Right atrium auricular region (tissue), 2 donors: Measurements from ENCODE around the gene CLK3. TPM values are rescaled to one million over a fixed set of nuclear protein-coding genes. Genes with fewer than 3 reads are reported as not detected.
A peak's percentile ranks its signal among the peaks of the same experiment; 100 is the strongest.
"Not testable (repeated sequence)": the region's sequence is repeated elsewhere in the genome, so short reads cannot be mapped to it uniquely, and the experiment has no call there.

ENCODE experiments used
- DNase-seq: peaks from one replicate; pipeline ENCODE4 v3.0.0-alpha.2; 2019; ENCODE audit warnings: low spot score
- H3K27ac ChIP-seq, 2 donors: fragments of 200-600 bp; sonication (generic); 1 replicate in 1 of 2; 2 replicates in 1 of 2; pipeline ENCODE4 v1.5.1; 2016 to 2019
- H3K27me3 ChIP-seq, 2 donors: fragments of 200-600 bp; sonication (generic); one replicate each; pipeline versions ENCODE4 v1.5.1 to v1.6.0; 2017 to 2019
- H3K36me3 ChIP-seq: fragments of 200-600 bp; sonication (generic); one replicate; pipeline ENCODE4 v1.5.1; 2016
- H3K4me1 ChIP-seq, 2 donors: fragments of 200-600 bp; sonication (generic); one replicate each; pipeline versions ENCODE4 v1.5.1 to v1.6.0; 2017 to 2019
- H3K4me3 ChIP-seq, 2 donors: fragments of 200-600 bp; sonication (generic); 1 replicate in 1 of 2; 2 replicates in 1 of 2; pipeline ENCODE4 v1.5.1; 2017 to 2019; ENCODE audit warnings: mild to moderate bottlenecking in 1 of 2, moderate library complexity in 1 of 2
- H3K9me3 ChIP-seq, 2 donors: fragments of 200-600 bp; sonication (generic); one replicate each; pipeline ENCODE4 v1.5.1; 2019
- CTCF ChIP-seq, 2 donors: fragments of 200-600 bp; sonication (generic); IDR thresholded peaks; one replicate each; pipeline ENCODE4 v1.5.1; 2019; ENCODE audit warnings: antibody characterized with exemption in 2 of 2
- total RNA-seq, 2 donors: library from RNA; depleted of rRNA; stranded (reverse); fragments of >200 nt; gene quantifications; one replicate each; pipeline ENCODE4 v1.1.0, GENCODE V29; 2016

The CLK3 gene
- total RNA-seq, 2 donors from 2014 or later: 52.8 to 59.2 TPM

GRCh38 chr15:74595271-74595670 lies 20.4 kb upstream of the CLK3 start:
- Histone ChIP-seq H3K4me1 (peaks cover 0 to 17% of the 10 kb centered on the region in 2 donors), H3K9me3 (no peaks in the 10 kb centered on the region), H3K36me3 (peaks cover 19% of the 10 kb centered on the region), H3K27ac (no peak overlapping the region), H3K4me3 (no peak overlapping the region), H3K27me3 (no peaks in the 10 kb centered on the region)
- TF ChIP-seq CTCF (IDR thresholded peaks at IDR 0.05): no peak
- no peak for DNase-seq

GRCh38 chr15:74596736-74597135 lies 18.9 kb upstream of the CLK3 start:
- H3K9me3 ChIP-seq, H3K4me3 ChIP-seq, H3K27me3 ChIP-seq, DNase-seq, H3K27ac ChIP-seq: not testable (repeated sequence)
- H3K4me1 ChIP-seq: peaks cover 0 to 17% of the 10 kb centered on the region in 2 donors
- peaks cover 15% of the 10 kb centered on the region for H3K36me3 ChIP-seq

- not testable (repeated sequence) for H3K36me3 ChIP-seq, DNase-seq, H3K9me3 ChIP-seq, H3K27ac ChIP-seq, H3K27me3 ChIP-seq, H3K4me3 ChIP-seq
- H3K4me1 ChIP-seq: peaks cover 0 to 17% of the 10 kb centered on the region in 2 donors
Measured at GRCh38 chr15:74597146-74597705, 18.4 kb upstream of the CLK3 start.

- Histone ChIP-seq H3K4me3 (peak overlapping the region; percentile 51 to 59), H3K27me3 (no peaks in the 10 kb centered on the region), H3K27ac (peak overlapping the region; percentile 83 to 90), H3K9me3 (no peaks in the 10 kb centered on the region), H3K36me3 (peaks cover 3% of the 10 kb centered on the region), H3K4me1 (peaks cover 0 to 17% of the 10 kb centered on the region in 2 donors)
- DNase-seq: peak; percentile 96
- no peak for TF ChIP-seq CTCF (IDR thresholded peaks at IDR 0.05)
Measured at GRCh38 chr15:74598126-74598842, 17.4 kb upstream of the CLK3 start.

- no peaks in the 10 kb centered on the region for H3K9me3 ChIP-seq
- H3K4me1 ChIP-seq: peaks cover 0 to 20% of the 10 kb centered on the region in 2 donors
- TF ChIP-seq CTCF (IDR thresholded peaks at IDR 0.05): no peak
- peak overlapping the region; percentile 51 to 59 for H3K4me3 ChIP-seq
- peak overlapping the region; percentile 83 to 90 for H3K27ac ChIP-seq
- no peaks in the 10 kb centered on the region for H3K27me3 ChIP-seq
- H3K36me3 ChIP-seq: no peaks in the 10 kb centered on the region
- DNase-seq: no peak
Measured at GRCh38 chr15:74599156-74599555, 16.5 kb upstream of the CLK3 start.

GRCh38 chr15:74603026-74603788 lies 12.4 kb upstream of the CLK3 start:
- no peaks in the 10 kb centered on the region for H3K36me3 ChIP-seq
- no peak for DNase-seq
- TF ChIP-seq CTCF (IDR thresholded peaks at IDR 0.05): no peak
- no peak overlapping the region for H3K27ac ChIP-seq
- no peaks in the 10 kb centered on the region for H3K9me3 ChIP-seq
- H3K27me3 ChIP-seq: no peaks in the 10 kb centered on the region
- no peak overlapping the region for H3K4me3 ChIP-seq
- H3K4me1 ChIP-seq: peaks cover 0 to 17% of the 10 kb centered on the region in 2 donors
